Suppressor macrophage treated with lipopolysaccharide for 1 hour (primary cell): Measurements from ENCODE around the gene ZNF668.
A peak's percentile ranks its signal among the peaks of the same experiment; 100 is the strongest.
"Not testable (repeated sequence)": the region's sequence is repeated elsewhere in the genome, so short reads cannot be mapped to it uniquely, and the experiment has no call there.

Experiments
- DNase-seq, 3 donors: peaks; one replicate each; pipeline ENCODE4 v3.0.0-alpha.2; 2020 to 2022

ZNF668 gene

GRCh38 chr16:31055613-31056012 is 18.4 kb downstream of the ZNF668 start:
- DNase-seq, result no peak

- DNase-seq, result peak; percentile 87 to 93 (median 92)
Observed at GRCh38 chr16:31052114-31052513, 21.9 kb downstream of the ZNF668 start.

- DNase-seq, result no peak
Observed at GRCh38 chr16:31050280-31051030, 23.6 kb downstream of the ZNF668 start.

- DNase-seq, result no peak
Observed at GRCh38 chr16:31043898-31044481, 30.1 kb downstream of the ZNF668 start.

- no peak for DNase-seq
Observed at GRCh38 chr16:31043352-31043751, 30.7 kb downstream of the ZNF668 start.

GRCh38 chr16:31042866-31043265 is 31.2 kb downstream of the ZNF668 start:
- no peak for DNase-seq

GRCh38 chr16:31038993-31039392 is 35.0 kb downstream of the ZNF668 start:
- no peak for DNase-seq

GRCh38 chr16:31036691-31037090 is 37.3 kb downstream of the ZNF668 start:
- DNase-seq, result peak; percentile 60 to 63 (median 63)

- peak; percentile 90 to 95 (median 91) for DNase-seq
Observed at GRCh38 chr16:31033709-31034492, 40.1 kb downstream of the ZNF668 start.

GRCh38 chr16:31032736-31033708 is 41.0 kb downstream of the ZNF668 start, which contains the start of gene STX4:
Gene STX4 (plus strand): TSS chr16:31033558. CDS start chr16:31033806, 248 bp downstream.
- DNase-seq, result peak; percentile 99 to 100 (median 100)

- DNase-seq, result peak in 2 of 3 donors; percentile 53 to 65
Observed at GRCh38 chr16:31031276-31031675, 42.8 kb downstream of the ZNF668 start.

- DNase-seq, result no peak
Observed at GRCh38 chr16:31029272-31029671, 44.8 kb downstream of the ZNF668 start.

- peak; percentile 74 to 82 (median 80) for DNase-seq
Observed at GRCh38 chr16:31025339-31025738, 48.7 kb downstream of the ZNF668 start.

GRCh38 chr16:31023627-31024226 is 50.3 kb downstream of the ZNF668 start:
- no peak for DNase-seq

- DNase-seq, result no peak
Observed at GRCh38 chr16:31023252-31023602, 50.8 kb downstream of the ZNF668 start.

- DNase-seq, result peak; percentile 35 to 75 (median 40)
Observed at GRCh38 chr16:31022544-31023251, 51.3 kb downstream of the ZNF668 start.

GRCh38 chr16:31020536-31020935 is 53.5 kb downstream of the ZNF668 start:
- peak in 2 of 3 donors; percentile 35 to 42 for DNase-seq

- DNase-seq, result not testable (repeated sequence)
Observed at GRCh38 chr16:31017756-31018155, 56.3 kb downstream of the ZNF668 start.

GRCh38 chr16:31016018-31016417 is 58.0 kb downstream of the ZNF668 start:
- DNase-seq, result no peak

GRCh38 chr16:31013292-31013691 is 60.7 kb downstream of the ZNF668 start:
- not testable (repeated sequence) for DNase-seq

- DNase-seq, result not testable (repeated sequence)
Observed at GRCh38 chr16:31011815-31012214, 62.2 kb downstream of the ZNF668 start.
